K562 (cell line): ENCODE results near the gene DSG3. TPM values are rescaled to one million over a fixed set of nuclear protein-coding genes. Genes with fewer than 3 reads are reported as not detected.
A peak's percentile ranks its signal among the peaks of the same experiment; 100 is the strongest.

Experiments used
- ATAC-seq: fragments of 200-7000 bp; cut with Tn5 transposase; 3 replicates; pipeline ENCODE4 v1.9.1; 2020; ENCODE audit warnings: moderate library complexity
- BruUV-seq: library from RNA; stranded (reverse); fragments of 400-500 nt; replicated peaks from 2 replicates; lab custom pipeline; 2021; lab: Mats Ljungman, UMichigan
- CTCF ChIA-PET: fragments of 300-600 bp; formaldehyde crosslinking; extraction: SDS; loops from one replicate; lab custom pipeline; 2021; ENCODE audit warnings: low intra/inter-chr PET ratio; lab: Yijun Ruan, JAX
- POLR2A ChIA-PET: fragments of 300-600, 350-650 bp; sonication (Branson Sonifier 250); formaldehyde crosslinking; extraction: SDS; loops from one replicate; lab custom pipeline; 2021; ENCODE audit warnings: antibody characterized with exemption, inconsistent platforms; lab: Yijun Ruan, JAX
- DNase-seq, 4 experiments: peaks; one replicate each; pipeline versions ENCODE4 v3.0.0 to v3.0.0-alpha.2; 2011 to 2018; ENCODE audit warnings: low spot score in 3 of 4, mixed read lengths in 3 of 4; ENCODE audit errors: extremely low read depth in 1 of 4
- FAIRE-seq: peaks from 2 replicates; lab custom pipeline; 2011; peaks lifted over from hg19 to GRCh38; lab: Jason Lieb, UNC
- H2AFZ ChIP-seq: 2 replicates; pipeline ENCODE4 v1.6.0; 2011; ENCODE audit warnings: low read depth, low read length, control low read depth, inconsistent platforms
- H3K27ac ChIP-seq: fragments of 200-600 bp; 3 replicates; pipeline ENCODE4 v1.8.0; 2011; ENCODE audit warnings: low read depth, mild to moderate bottlenecking, control low read depth, inconsistent platforms, low read length, moderate library complexity, mixed read lengths; ENCODE audit errors: extremely low read depth
- H3K27me3 ChIP-seq, 2 experiments: fragments of 300-600 bp in 1 of 2; 2 replicates in 1 of 2; 3 replicates in 1 of 2; pipeline versions ENCODE4 v1.6.0 to v1.8.0; 2011; ENCODE audit warnings: inconsistent platforms in 2 of 2, low read length in 2 of 2, mild to moderate bottlenecking in 1 of 2, mixed read lengths in 1 of 2, moderate library complexity in 1 of 2; ENCODE audit not compliant: control insufficient read depth in 2 of 2, insufficient read depth in 2 of 2
- H3K36me3 ChIP-seq: fragments of 300-600 bp; 3 replicates; pipeline ENCODE4 v1.8.0; 2011; ENCODE audit warnings: mild to moderate bottlenecking, low read length, inconsistent platforms; ENCODE audit not compliant: control insufficient read depth, insufficient read depth
- H3K4me1 ChIP-seq, 2 experiments: fragments of 200-600 bp in 1 of 2; replicated peaks in 1 of 2; 2 replicates in 1 of 2; 3 replicates in 1 of 2; pipeline versions ENCODE4 v1.5.1 to v1.8.0; 2011; ENCODE audit warnings: inconsistent platforms in 2 of 2, low read length in 2 of 2, mild to moderate bottlenecking in 1 of 2, mixed read lengths in 1 of 2, moderate library complexity in 1 of 2; ENCODE audit not compliant: control insufficient read depth in 2 of 2, insufficient read depth in 2 of 2
- H3K4me2 ChIP-seq: 2 replicates; pipeline ENCODE4 v1.6.1; 2011; ENCODE audit warnings: low read length, control low read depth, inconsistent platforms, mixed read lengths; ENCODE audit not compliant: insufficient read depth
- H3K4me3 ChIP-seq: fragments of 200-600 bp; sonication (generic), shearing (Covaris generic); 2 replicates; pipeline ENCODE4 v1.5.1; 2016; ENCODE audit warnings: control low read depth, inconsistent platforms
- H3K79me2 ChIP-seq: fragments of 200-600 bp; 3 replicates; pipeline ENCODE4 v1.8.0; 2011; ENCODE audit warnings: low read length, inconsistent platforms; ENCODE audit not compliant: control insufficient read depth, insufficient read depth
- H3K9ac ChIP-seq, 2 experiments: 2 replicates each; pipeline versions ENCODE4 v1.6.0 to v1.6.1; 2011; ENCODE audit warnings: low read depth in 2 of 2, low read length in 2 of 2, control low read depth in 1 of 2, inconsistent platforms in 1 of 2, mild to moderate bottlenecking in 1 of 2, mixed read lengths in 1 of 2; ENCODE audit not compliant: insufficient read depth in 1 of 2
- H3K9me1 ChIP-seq: one replicate; pipeline ENCODE4 v1.6.0; 2011; ENCODE audit warnings: inconsistent platforms, mild to moderate bottlenecking, low read length, moderate library complexity; ENCODE audit not compliant: control insufficient read depth, insufficient read depth
- H3K9me3 ChIP-seq: replicated peaks from 2 replicates; pipeline ENCODE4 v1.5.1; 2011; ENCODE audit warnings: low read depth, low read length, inconsistent platforms; ENCODE audit not compliant: control insufficient read depth, insufficient read depth
- H4K20me1 ChIP-seq: replicated peaks from 2 replicates; pipeline ENCODE4 v1.6.1; 2011; ENCODE audit warnings: low read length, inconsistent platforms, mixed read lengths; ENCODE audit not compliant: control insufficient read depth, insufficient read depth
- ARID1B ChIP-seq: fragments of 450-650 bp; IDR thresholded peaks from 2 replicates; pipeline ENCODE4 v1.6.1; 2016; ENCODE audit warnings: antibody characterized with exemption, mild to moderate bottlenecking, inconsistent platforms
- BRCA1 ChIP-seq, 2 experiments: fragments of 450-650 bp in 1 of 2; sonication (generic) in 1 of 2; formaldehyde crosslinking in 1 of 2; IDR thresholded peaks; 2 replicates each; pipeline versions ENCODE4 v1.5.0 to v1.6.1; 2017 to 2020; ENCODE audit warnings: mild to moderate bottlenecking in 1 of 2, missing genetic modification reagents in 1 of 2
- CBFA2T3 ChIP-seq: fragments of 450-650 bp; IDR thresholded peaks from 2 replicates; pipeline ENCODE4 v1.6.1; 2017
- CEBPG ChIP-seq, 3 experiments: fragments of 200-800 bp in 1 of 3; sonication (Bioruptor generic) in 1 of 3; sonication (generic) in 1 of 3; formaldehyde crosslinking in 1 of 3; IDR thresholded peaks in 2 of 3; conservative IDR thresholded peaks in 1 of 3; 2 replicates each; pipeline versions ENCODE4 v1.6.1 to v1.8.0; 2016 to 2022; ENCODE audit warnings: missing compliant biosample characterization in 2 of 3, missing genetic modification characterization in 2 of 3, mild to moderate bottlenecking in 1 of 3, missing genetic modification reagents in 1 of 3
- DACH1 ChIP-seq: fragments of 450-650 bp; IDR thresholded peaks from 2 replicates; pipeline ENCODE4 v1.6.1; 2018; ENCODE audit not compliant: partially characterized antibody
- E2F6 ChIP-seq, 2 experiments: IDR thresholded peaks; 2 replicates each; pipeline ENCODE4 v1.6.1; 2011; ENCODE audit warnings: borderline replicate concordance in 1 of 2, control low read depth in 1 of 2, low read depth in 1 of 2, low read length in 1 of 2, mild to moderate bottlenecking in 1 of 2, mixed read lengths in 1 of 2, moderate library complexity in 1 of 2; ENCODE audit not compliant: insufficient read depth in 1 of 2, insufficient read length in 1 of 2, poor library complexity in 1 of 2, severe bottlenecking in 1 of 2; ENCODE audit errors: extremely low read depth in 1 of 2
- FOSL1 ChIP-seq: fragments of 200-800 bp; sonication (Bioruptor generic); conservative IDR thresholded peaks from 2 replicates; pipeline ENCODE4 v1.6.1; 2016; ENCODE audit warnings: missing genetic modification characterization, missing compliant biosample characterization
- MEIS2 ChIP-seq: fragments of 450-650 bp; IDR thresholded peaks from 2 replicates; pipeline ENCODE4 v1.6.1; 2014; ENCODE audit warnings: mild to moderate bottlenecking; ENCODE audit not compliant: partially characterized antibody
- TAL1 ChIP-seq: fragments of 450-650 bp; IDR thresholded peaks from 2 replicates; pipeline ENCODE4 v1.6.1; 2016; ENCODE audit warnings: mild to moderate bottlenecking
- THRA ChIP-seq: fragments of 450-650 bp; IDR thresholded peaks from 2 replicates; pipeline ENCODE4 v1.6.1; 2017; ENCODE audit warnings: mild to moderate bottlenecking, moderate library complexity
- ZNF12 ChIP-seq: sonication (generic); formaldehyde crosslinking; IDR thresholded peaks from 2 replicates; pipeline ENCODE4 v1.4.0; 2020; ENCODE audit warnings: mild to moderate bottlenecking, missing genetic modification reagents
- WGBS: fragments of 100-300 bp; shearing (Covaris generic); methylation state at CpG from one replicate; pipeline ENCODE4 v1.1.6; 2016; ENCODE audit warnings: low coverage, mixed read lengths; ENCODE audit not compliant: insufficient coverage; ENCODE audit errors: missing lambda C conversion rate; 5-methylcytosine and 5-hydroxymethylcytosine counted together
- in situ Hi-C: fragments of 300-500 bp; cut with MboI; formaldehyde crosslinking; loops from 4 replicates; pipeline ENCODE4 v1.15.0; 2018; ENCODE audit warnings: inconsistent platforms, mixed read lengths
- intact Hi-C: fragments of 100-400 bp; cut with micrococcal nuclease; formaldehyde crosslinking; loops from 2 replicates; pipeline ENCODE4 v1.14.2; 2022
- polyA plus RNA-seq, 8 experiments: library from polyadenylated mRNA; depleted of rRNA in 4 of 8; stranded (reverse) in 5 of 8; unstranded in 3 of 8; fragments of >200 nt; fragmentation: Nextera tagmentation in 2 of 8; fragmentation: Illumina TruSeq in 1 of 8; extraction: Ambion mirVana in 2 of 8; extraction: Trizol in 1 of 8; gene quantifications; 2 replicates each; pipeline versions ENCODE4 v1.2.1 to v1.2.3, GENCODE V29; 2011 to 2014; ENCODE audit warnings: inconsistent platforms in 1 of 8, missing spikeins in 1 of 8
- total RNA-seq, 7 experiments: library from RNA; depleted of rRNA in 6 of 7; stranded (reverse); fragments of >200 nt in 6 of 7; fragmentation: Illumina TruSeq in 2 of 7; extraction: Trizol in 2 of 7; gene quantifications; 2 replicates each; pipeline versions ENCODE4 v1.2.1 to v1.2.3, GENCODE V29; 2011 to 2021; ENCODE audit warnings: low replicate concordance in 1 of 7

The DSG3 gene
- total and polyA plus RNA-seq, 9 of the 15 experiments (the other 6 are each of a cell fraction or from before 2014, with no cell fraction given), result 0.04 to 0.18 (median 0.07) TPM; not detected in 1

GRCh38 chr18:31417850-31418249 lies 29.7 kb upstream of the DSG3 start (continued):
- no peak for TF ChIP-seq E2F6 (IDR thresholded peaks at IDR 0.05; ENCODE audit: borderline replicate concordance in 1 of 2, extremely low read depth in 1 of 2, insufficient read depth in 1 of 2, insufficient read length in 1 of 2, low read depth in 1 of 2, low read length in 1 of 2, poor library complexity in 1 of 2, severe bottlenecking in 1 of 2)

- TF ChIP-seq THRA (no peak), FOSL1 (peak; percentile 64), CBFA2T3 (0 out of 2 replicates have a peak, but pooled peaks have one; percentile 32), BRCA1 (IDR thresholded peaks at IDR 0.05) (no peak), BRCA1 (CRISPR knock-in tag; IDR thresholded peaks at IDR 0.05) (no peak), ZNF12 (no peak), TAL1 (peak; percentile 13; the same call in 1 of the 2 replicates), DACH1 (peak; percentile 45), ARID1B (0 out of 2 replicates have a peak, but pooled peaks have one; percentile 27), MEIS2 (peak; percentile 5), CEBPG (CRISPR knock-in tag; IDR thresholded peaks at IDR 0.05) (no peak), CEBPG (tag; conservative IDR thresholded peaks at IDR 0.05 in 1 of 2, IDR thresholded peaks at IDR 0.05 in 1 of 2) (no peak)
- 2% methylated on average over 7 of the region's 7 CpGs for WGBS
- ChIA-PET POLR2A (interaction anchor here (0.6 kb wide), 1 partner anchor 472 kb away, joined by 3 read pairs; no protein-coding TSS in a partner anchor), CTCF (no interaction called here)
- FAIRE-seq (no peak), DNase-seq (peak in 2 of 4 experiments; percentile 24 to 61), ATAC-seq (peak; percentile 81)
- no peaks in the 10 kb centered on the region for H3K27me3 ChIP-seq
- peaks cover 0 to 5% of the 10 kb centered on the region in 2 experiments; a peak in 1 of 5 replicates for H3K4me1 ChIP-seq
- H3K36me3 ChIP-seq, result no peaks in the 10 kb centered on the region
- no peaks in the 10 kb centered on the region for H3K9me3 ChIP-seq
- H3K9me1 ChIP-seq, result no peaks in the 10 kb centered on the region
- H3K4me2 ChIP-seq, result peak overlapping the region; percentile 2; the same call in 1 of the 2 replicates
- H2AFZ ChIP-seq, result peak overlapping the region; percentile 43
- intact Hi-C loops (no loop called here), in situ Hi-C loops (no loop called here)
- H3K79me2 ChIP-seq, result no peaks in the 10 kb centered on the region
- H4K20me1 ChIP-seq, result no peaks in the 10 kb centered on the region
- H3K4me3 ChIP-seq, result no peak overlapping the region
- no peak overlapping the region for H3K9ac ChIP-seq
- no peak overlapping the region for H3K27ac ChIP-seq
- BruUV-seq, result no TSS peak
Observed at GRCh38 chr18:31419457-31419932, 28.0 kb upstream of the DSG3 start.
